Liver (tissue), 3 donors: ENCODE data around the gene EFCAB12.

Experiments used
- JUND ChIP-seq, 2 donors: IDR thresholded peaks; 2 replicates each; pipeline ENCODE4 v1.6.1; 2016; ENCODE audit warnings: antibody characterized with exemption in 2 of 2
- NR2F2 ChIP-seq: IDR thresholded peaks from 2 replicates; pipeline ENCODE4 v1.6.1; 2016; ENCODE audit warnings: antibody characterized with exemption
- SP1 ChIP-seq: IDR thresholded peaks from 2 replicates; pipeline ENCODE4 v1.6.1; 2018; ENCODE audit warnings: antibody characterized with exemption, mild to moderate bottlenecking
- YY1 ChIP-seq: IDR thresholded peaks from 2 replicates; pipeline ENCODE4 v1.6.1; 2016; ENCODE audit warnings: antibody characterized with exemption, mild to moderate bottlenecking
- TF ChIP-seq, protein P1 (sequence below): fragments of 150-350 bp; IDR thresholded peaks from 2 replicates; pipeline ENCODE4 v1.5.1; 2017; ENCODE audit warnings: improper control_type of control experiment, low read depth, low read length; ENCODE audit not compliant: missing input control
- TF ChIP-seq, protein P2 (sequence below): IDR thresholded peaks from 2 replicates; pipeline ENCODE4 v1.6.1; 2016; ENCODE audit warnings: antibody characterized with exemption, mild to moderate bottlenecking
- donor health status: healthy.
- donor health status: healthy.

DNA sequence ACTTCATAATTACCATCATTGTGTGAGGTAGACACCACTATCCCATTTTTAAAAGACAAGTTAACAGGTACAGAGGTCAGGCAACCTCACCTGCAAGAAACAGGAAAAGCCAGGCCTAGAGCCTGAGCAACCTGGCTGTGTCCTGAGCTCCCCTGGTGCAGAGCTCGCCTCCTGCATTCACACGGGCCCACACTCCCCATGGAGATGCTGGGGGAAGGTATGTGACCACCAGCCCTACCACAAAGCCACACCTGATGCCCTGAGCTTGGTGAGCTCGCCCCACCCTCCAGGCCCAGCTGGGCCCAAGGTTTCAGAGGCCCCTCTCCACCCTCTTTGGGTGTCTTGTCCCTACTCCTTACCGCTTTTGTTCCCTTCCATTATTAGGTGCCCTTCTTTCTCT lies 1.2 kb upstream of the EFCAB12 start:
- TF ChIP-seq, protein P1, sequence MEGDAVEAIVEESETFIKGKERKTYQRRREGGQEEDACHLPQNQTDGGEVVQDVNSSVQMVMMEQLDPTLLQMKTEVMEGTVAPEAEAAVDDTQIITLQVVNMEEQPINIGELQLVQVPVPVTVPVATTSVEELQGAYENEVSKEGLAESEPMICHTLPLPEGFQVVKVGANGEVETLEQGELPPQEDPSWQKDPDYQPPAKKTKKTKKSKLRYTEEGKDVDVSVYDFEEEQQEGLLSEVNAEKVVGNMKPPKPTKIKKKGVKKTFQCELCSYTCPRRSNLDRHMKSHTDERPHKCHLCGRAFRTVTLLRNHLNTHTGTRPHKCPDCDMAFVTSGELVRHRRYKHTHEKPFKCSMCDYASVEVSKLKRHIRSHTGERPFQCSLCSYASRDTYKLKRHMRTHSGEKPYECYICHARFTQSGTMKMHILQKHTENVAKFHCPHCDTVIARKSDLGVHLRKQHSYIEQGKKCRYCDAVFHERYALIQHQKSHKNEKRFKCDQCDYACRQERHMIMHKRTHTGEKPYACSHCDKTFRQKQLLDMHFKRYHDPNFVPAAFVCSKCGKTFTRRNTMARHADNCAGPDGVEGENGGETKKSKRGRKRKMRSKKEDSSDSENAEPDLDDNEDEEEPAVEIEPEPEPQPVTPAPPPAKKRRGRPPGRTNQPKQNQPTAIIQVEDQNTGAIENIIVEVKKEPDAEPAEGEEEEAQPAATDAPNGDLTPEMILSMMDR = no peak
- TF ChIP-seq, protein P2, sequence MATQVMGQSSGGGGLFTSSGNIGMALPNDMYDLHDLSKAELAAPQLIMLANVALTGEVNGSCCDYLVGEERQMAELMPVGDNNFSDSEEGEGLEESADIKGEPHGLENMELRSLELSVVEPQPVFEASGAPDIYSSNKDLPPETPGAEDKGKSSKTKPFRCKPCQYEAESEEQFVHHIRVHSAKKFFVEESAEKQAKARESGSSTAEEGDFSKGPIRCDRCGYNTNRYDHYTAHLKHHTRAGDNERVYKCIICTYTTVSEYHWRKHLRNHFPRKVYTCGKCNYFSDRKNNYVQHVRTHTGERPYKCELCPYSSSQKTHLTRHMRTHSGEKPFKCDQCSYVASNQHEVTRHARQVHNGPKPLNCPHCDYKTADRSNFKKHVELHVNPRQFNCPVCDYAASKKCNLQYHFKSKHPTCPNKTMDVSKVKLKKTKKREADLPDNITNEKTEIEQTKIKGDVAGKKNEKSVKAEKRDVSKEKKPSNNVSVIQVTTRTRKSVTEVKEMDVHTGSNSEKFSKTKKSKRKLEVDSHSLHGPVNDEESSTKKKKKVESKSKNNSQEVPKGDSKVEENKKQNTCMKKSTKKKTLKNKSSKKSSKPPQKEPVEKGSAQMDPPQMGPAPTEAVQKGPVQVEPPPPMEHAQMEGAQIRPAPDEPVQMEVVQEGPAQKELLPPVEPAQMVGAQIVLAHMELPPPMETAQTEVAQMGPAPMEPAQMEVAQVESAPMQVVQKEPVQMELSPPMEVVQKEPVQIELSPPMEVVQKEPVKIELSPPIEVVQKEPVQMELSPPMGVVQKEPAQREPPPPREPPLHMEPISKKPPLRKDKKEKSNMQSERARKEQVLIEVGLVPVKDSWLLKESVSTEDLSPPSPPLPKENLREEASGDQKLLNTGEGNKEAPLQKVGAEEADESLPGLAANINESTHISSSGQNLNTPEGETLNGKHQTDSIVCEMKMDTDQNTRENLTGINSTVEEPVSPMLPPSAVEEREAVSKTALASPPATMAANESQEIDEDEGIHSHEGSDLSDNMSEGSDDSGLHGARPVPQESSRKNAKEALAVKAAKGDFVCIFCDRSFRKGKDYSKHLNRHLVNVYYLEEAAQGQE = no peak
- TF ChIP-seq SP1 (no peak), JUND (IDR thresholded peaks at IDR 0.05) (no peak), YY1 (no peak), NR2F2 (no peak)
